ENCODE measurements around the gene COASY.
"Not testable (repeated sequence)": the region's sequence is repeated elsewhere in the genome, so short reads cannot be mapped to it uniquely, and the experiment has no call there.

Gene COASY

DNA sequence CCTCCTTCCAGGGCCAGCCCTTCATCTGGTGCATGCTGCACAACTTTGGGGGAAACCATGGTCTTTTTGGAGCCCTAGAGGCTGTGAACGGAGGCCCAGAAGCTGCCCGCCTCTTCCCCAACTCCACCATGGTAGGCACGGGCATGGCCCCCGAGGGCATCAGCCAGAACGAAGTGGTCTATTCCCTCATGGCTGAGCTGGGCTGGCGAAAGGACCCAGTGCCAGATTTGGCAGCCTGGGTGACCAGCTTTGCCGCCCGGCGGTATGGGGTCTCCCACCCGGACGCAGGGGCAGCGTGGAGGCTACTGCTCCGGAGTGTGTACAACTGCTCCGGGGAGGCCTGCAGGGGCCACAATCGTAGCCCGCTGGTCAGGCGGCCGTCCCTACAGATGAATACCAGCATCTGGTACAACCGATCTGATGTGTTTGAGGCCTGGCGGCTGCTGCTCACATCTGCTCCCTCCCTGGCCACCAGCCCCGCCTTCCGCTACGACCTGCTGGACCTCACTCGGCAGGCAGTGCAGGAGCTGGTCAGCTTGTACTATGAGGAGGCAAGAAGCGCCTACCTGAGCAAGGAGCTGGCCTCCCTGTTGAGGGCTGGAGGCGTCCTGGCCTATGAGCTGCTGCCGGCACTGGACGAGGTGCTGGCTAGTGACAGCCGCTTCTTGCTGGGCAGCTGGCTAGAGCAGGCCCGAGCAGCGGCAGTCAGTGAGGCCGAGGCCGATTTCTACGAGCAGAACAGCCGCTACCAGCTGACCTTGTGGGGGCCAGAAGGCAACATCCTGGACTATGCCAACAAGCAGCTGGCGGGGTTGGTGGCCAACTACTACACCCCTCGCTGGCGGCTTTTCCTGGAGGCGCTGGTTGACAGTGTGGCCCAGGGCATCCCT lies 18.5 kb upstream of the COASY start:
- in situ Hi-C loops (cut with HindIII; ENCODE audit: low sequenced_read_pairs), result no loop called here
- no peak for DNase-seq (ENCODE audit: low read depth)
- H3K4me3 ChIP-seq (ENCODE audit: low read depth, low read length), result no peak overlapping the region
- TF ChIP-seq, protein P1, sequence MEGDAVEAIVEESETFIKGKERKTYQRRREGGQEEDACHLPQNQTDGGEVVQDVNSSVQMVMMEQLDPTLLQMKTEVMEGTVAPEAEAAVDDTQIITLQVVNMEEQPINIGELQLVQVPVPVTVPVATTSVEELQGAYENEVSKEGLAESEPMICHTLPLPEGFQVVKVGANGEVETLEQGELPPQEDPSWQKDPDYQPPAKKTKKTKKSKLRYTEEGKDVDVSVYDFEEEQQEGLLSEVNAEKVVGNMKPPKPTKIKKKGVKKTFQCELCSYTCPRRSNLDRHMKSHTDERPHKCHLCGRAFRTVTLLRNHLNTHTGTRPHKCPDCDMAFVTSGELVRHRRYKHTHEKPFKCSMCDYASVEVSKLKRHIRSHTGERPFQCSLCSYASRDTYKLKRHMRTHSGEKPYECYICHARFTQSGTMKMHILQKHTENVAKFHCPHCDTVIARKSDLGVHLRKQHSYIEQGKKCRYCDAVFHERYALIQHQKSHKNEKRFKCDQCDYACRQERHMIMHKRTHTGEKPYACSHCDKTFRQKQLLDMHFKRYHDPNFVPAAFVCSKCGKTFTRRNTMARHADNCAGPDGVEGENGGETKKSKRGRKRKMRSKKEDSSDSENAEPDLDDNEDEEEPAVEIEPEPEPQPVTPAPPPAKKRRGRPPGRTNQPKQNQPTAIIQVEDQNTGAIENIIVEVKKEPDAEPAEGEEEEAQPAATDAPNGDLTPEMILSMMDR (IDR thresholded peaks at IDR 0.05; ENCODE audit: low read depth, low read length, missing control alignments), result no peak

DNA sequence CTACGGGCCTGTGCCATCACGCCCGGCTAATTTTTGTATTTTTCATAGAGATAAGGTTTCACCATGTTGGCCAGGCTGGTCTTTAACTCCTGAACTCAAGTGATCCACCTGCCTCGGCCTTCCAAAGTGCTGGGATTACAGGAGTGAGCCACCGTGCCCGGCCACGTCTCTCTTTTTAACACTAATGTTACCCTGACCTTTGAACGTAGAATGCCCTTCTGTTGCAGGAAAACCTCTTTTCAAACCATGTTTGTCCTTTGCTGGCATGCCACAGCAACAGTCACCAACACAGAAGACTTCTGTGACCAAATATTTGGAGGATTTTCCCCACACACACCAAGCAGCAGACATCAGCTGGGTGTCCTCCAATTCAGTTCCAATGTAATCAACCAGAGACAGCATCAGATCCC lies 17.1 kb upstream of the COASY start:
- H3K4me3 ChIP-seq (ENCODE audit: low read depth, low read length), result no peak overlapping the region
- TF ChIP-seq, protein P1 (IDR thresholded peaks at IDR 0.05; ENCODE audit: low read depth, low read length, missing control alignments), result no peak
- in situ Hi-C loops (cut with HindIII; ENCODE audit: low sequenced_read_pairs), result no loop called here
- DNase-seq (ENCODE audit: low read depth), result no peak

DNA sequence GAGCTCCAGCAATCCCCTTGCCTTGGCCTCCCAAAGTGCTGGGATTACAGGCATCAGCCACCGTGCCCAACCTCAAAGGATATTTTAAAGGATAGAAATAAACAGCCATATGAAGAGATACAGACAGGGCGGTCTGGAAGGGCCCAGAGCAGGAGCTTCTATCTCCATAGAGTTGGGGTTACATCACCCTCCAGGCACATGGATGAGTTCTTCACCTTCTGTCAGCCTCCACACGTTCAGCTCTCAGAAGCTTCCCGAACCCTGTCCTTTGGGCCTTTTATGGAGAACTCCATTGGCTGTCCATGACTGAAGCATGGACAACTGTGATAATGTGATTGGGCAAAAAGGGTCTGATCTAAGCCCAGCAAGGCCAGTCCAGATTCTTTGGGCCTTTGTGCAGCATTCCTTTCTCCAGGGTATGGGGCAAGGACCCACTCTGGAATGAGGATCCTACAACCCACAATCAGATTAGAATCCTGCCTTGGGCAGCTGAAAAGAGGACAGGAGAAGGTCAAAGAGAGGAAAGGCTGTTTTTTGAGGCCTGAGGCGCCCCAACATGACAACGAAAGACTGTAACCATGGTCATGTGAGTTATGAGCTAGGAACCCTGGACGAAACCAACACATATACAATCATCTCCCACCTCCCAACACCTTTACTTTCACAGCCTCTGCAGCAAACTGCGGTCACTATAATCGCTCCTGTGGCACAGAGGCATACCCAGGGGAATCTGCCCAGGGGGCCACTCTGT lies 16.0 kb upstream of the COASY start:
- H3K4me3 ChIP-seq (ENCODE audit: low read depth, low read length); DNase-seq (ENCODE audit: low read depth); in situ Hi-C loops (cut with HindIII; ENCODE audit: low sequenced_read_pairs): not testable (repeated sequence)

DNA sequence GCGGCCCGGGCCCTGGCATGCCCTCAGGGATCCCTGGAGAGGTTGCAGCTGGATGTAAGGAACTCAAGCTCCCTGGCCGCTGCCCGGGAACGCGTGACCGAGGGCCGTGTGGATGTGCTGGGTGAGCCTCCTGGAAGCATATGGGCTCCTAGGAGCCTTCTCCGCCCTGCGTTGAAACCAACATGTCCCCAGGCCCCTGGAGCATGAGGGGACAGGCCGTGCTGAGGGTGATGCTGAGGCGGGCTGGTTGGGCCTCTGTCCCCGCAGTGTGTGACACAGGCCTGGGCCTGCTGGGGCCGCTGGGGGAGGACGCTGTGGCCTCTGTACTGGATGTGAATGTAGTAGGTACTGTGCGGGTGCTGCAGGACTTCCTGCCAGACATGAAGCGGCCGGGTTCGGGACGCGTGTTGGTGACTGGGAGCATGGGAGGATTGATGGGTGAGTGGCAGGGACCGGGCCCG lies 14.9 kb upstream of the COASY start:
- no peak for DNase-seq (ENCODE audit: low read depth)
- TF ChIP-seq, protein P1 (IDR thresholded peaks at IDR 0.05; ENCODE audit: low read depth, low read length, missing control alignments), result no peak
- no peak overlapping the region for H3K4me3 ChIP-seq (ENCODE audit: low read depth, low read length)
- in situ Hi-C loops (cut with HindIII; ENCODE audit: low sequenced_read_pairs), result no loop called here

DNA sequence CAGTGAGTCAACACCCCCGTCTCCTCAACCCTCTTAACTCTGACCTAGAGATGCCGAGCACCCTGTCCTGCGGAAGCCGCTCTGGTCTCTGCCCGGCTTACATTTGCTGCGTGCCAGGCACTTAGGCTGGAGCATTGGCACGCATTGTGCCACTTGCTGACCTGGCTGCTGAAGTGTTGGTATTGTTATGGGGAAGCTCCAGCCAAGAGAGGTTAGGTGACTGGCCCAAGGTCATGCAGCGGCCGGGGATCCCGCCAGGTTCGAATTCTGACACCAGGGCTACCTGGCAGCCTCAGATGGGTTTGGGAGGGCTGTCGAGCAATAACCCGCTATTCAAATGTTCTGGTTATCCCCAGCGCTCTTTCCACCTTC lies 14.3 kb upstream of the COASY start:
- H3K4me3 ChIP-seq (ENCODE audit: low read depth, low read length), result no peak overlapping the region
- TF ChIP-seq, protein P1 (IDR thresholded peaks at IDR 0.05; ENCODE audit: low read depth, low read length, missing control alignments), result no peak
- no peak for DNase-seq (ENCODE audit: low read depth)
- in situ Hi-C loops (cut with HindIII; ENCODE audit: low sequenced_read_pairs), result no loop called here

DNA sequence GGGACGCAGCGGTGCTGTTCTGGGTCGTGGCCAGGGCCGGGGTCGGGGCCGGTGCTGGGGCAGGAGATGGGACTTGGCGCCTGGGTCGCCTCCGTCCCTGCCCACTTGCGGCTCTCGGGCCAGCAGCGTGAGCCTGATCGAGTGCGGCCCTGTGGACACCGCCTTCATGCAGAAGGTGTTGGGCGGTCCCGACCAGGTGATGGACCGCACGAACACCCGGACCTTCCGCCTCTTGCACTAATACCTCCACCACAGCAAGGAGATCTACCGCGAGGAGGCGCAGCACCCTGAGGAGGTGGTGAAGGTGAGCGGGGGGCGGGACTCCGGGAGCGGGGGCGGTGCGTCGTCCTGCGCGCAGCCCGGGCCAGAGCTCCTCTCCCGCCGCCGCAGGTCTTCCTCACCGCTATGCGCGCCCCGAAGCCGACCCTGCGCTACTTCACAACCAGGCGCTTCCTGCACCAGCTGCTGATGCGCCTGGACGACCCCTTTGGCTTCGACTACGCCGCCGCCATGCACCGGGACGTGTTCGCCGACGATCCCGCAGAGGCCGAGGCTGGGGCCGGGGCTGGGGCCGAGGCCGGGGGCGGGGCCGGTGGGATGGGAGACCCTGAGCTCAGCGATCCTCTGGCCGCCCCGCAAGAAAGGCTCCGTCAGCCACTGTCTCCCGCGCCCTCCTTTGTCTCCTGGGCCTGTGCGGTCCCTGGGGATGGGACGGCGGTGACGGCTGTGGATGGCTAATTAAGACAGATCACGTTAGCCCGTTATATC lies 13.7 kb upstream of the COASY start:
- TF ChIP-seq, protein P1 (IDR thresholded peaks at IDR 0.05; ENCODE audit: low read depth, low read length, missing control alignments), result peak; percentile 41
- DNase-seq (ENCODE audit: low read depth), result no peak
- in situ Hi-C loops (cut with HindIII; ENCODE audit: low sequenced_read_pairs), result no loop called here
- H3K4me3 ChIP-seq (ENCODE audit: low read depth, low read length), result peak overlapping the region; percentile 31
